DOHH2 (cell line): ENCODE measurements around the gene EXD3.

Source experiments
- H3F3A ChIP-seq: fragments of 200-600 bp; sonication (generic), shearing (Covaris generic); 2 replicates; pipeline ENCODE4 v1.6.0; 2016; ENCODE audit warnings: antibody characterized with exemption, mild to moderate bottlenecking; ENCODE audit not compliant: control insufficient read depth, insufficient read depth
- H3K27ac ChIP-seq: fragments of 200-600 bp; sonication (generic); 2 replicates; pipeline ENCODE4 v1.5.1; 2014; ENCODE audit warnings: low read depth, mild to moderate bottlenecking, low read length, moderate library complexity
- H3K27me3 ChIP-seq: fragments of 200-600 bp; sonication (generic); 2 replicates; pipeline ENCODE4 v1.6.1; 2014; ENCODE audit warnings: mild to moderate bottlenecking, low read length, mixed read lengths; ENCODE audit not compliant: control insufficient read depth
- H3K36me3 ChIP-seq: fragments of 200-600 bp; sonication (generic); 2 replicates; pipeline ENCODE4 v1.6.1; 2014; ENCODE audit warnings: mild to moderate bottlenecking, low read length, moderate library complexity, mixed read lengths; ENCODE audit not compliant: control insufficient read depth
- H3K4me1 ChIP-seq: fragments of 200-600 bp; sonication (generic); 2 replicates; pipeline ENCODE4 v1.6.1; 2014; ENCODE audit warnings: mild to moderate bottlenecking, low read length, mixed read lengths; ENCODE audit not compliant: control insufficient read depth
- H3K4me2 ChIP-seq: fragments of 200-600 bp; sonication (generic); 2 replicates; pipeline ENCODE4 v1.6.0; 2014; ENCODE audit warnings: mild to moderate bottlenecking, low read length, moderate library complexity
- H3K4me3 ChIP-seq: fragments of 200-600 bp; sonication (generic); 2 replicates; pipeline ENCODE4 v1.5.1; 2014; ENCODE audit warnings: mild to moderate bottlenecking, low read length, mixed read lengths
- H3K79me2 ChIP-seq: fragments of 200-600 bp; sonication (generic); 2 replicates; pipeline ENCODE4 v1.6.1; 2014; ENCODE audit warnings: mild to moderate bottlenecking, low read length, mixed read lengths; ENCODE audit not compliant: control insufficient read depth
- H3K9me2 ChIP-seq: fragments of 200-600 bp; sonication (generic); replicated peaks from 2 replicates; pipeline ENCODE4 v1.6.1; 2014; ENCODE audit warnings: mild to moderate bottlenecking, low read length, mixed read lengths; ENCODE audit not compliant: control insufficient read depth
- H3K9me3 ChIP-seq: fragments of 200-600 bp; sonication (generic); 2 replicates; pipeline ENCODE4 v1.6.1; 2014; ENCODE audit warnings: antibody characterized with exemption, low read length, mixed read lengths; ENCODE audit not compliant: control insufficient read depth, insufficient read depth
- H4K20me1 ChIP-seq: fragments of 200-600 bp; sonication (generic); 2 replicates; pipeline ENCODE4 v1.6.0; 2014; ENCODE audit warnings: low read depth, mild to moderate bottlenecking, antibody characterized with exemption, low read length, moderate library complexity; ENCODE audit not compliant: control insufficient read depth, insufficient read depth
- CTCF ChIP-seq: fragments of 200-600 bp; sonication (generic); IDR thresholded peaks from one replicate; pipeline ENCODE4 v1.5.1; 2014; ENCODE audit warnings: antibody characterized with exemption, mild to moderate bottlenecking, low read depth, low read length; ENCODE audit not compliant: poor library complexity, severe bottlenecking
- EZH2phosphoT487 ChIP-seq: fragments of 200-600 bp; sonication (generic); IDR thresholded peaks from 2 replicates; pipeline ENCODE4 v1.6.1; 2017; ENCODE audit warnings: borderline replicate concordance, mild to moderate bottlenecking, antibody characterized with exemption, low read length, moderate library complexity, mixed read lengths

The EXD3 gene

GRCh38 chr9:137435381-137435891 is 12.5 kb upstream of the EXD3 start:
- Histone ChIP-seq H3K4me2 (no peak overlapping the region), H3K36me3 (no peaks in the 10 kb centered on the region; the same call in 1 of the 2 replicates), H3K4me3 (no peak overlapping the region), H3K9me3 (no peaks in the 10 kb centered on the region), H4K20me1 (no peaks in the 10 kb centered on the region), H3K27me3 (no peaks in the 10 kb centered on the region), H3K9me2 (no peaks in the 10 kb centered on the region), H3K4me1 (peaks cover 26% of the 10 kb centered on the region), H3F3A (no peaks in the 10 kb centered on the region; the same call in 1 of the 2 replicates), H3K27ac (no peak overlapping the region), H3K79me2 (no peaks in the 10 kb centered on the region)
- TF ChIP-seq EZH2phosphoT487 (no peak), CTCF (no peak)

- H3K4me1 ChIP-seq = peaks cover 33% of the 10 kb centered on the region
- TF ChIP-seq EZH2phosphoT487 = no peak
- TF ChIP-seq CTCF = no peak
- no peaks in the 10 kb centered on the region for H4K20me1 ChIP-seq
- no peaks in the 10 kb centered on the region for H3K9me3 ChIP-seq
- H3K36me3 ChIP-seq = no peaks in the 10 kb centered on the region; the same call in 1 of the 2 replicates
- H3K4me2 ChIP-seq = no peak overlapping the region
- H3K79me2 ChIP-seq = no peaks in the 10 kb centered on the region
- no peak overlapping the region for H3K27ac ChIP-seq
- no peaks in the 10 kb centered on the region for H3K27me3 ChIP-seq
- no peak overlapping the region for H3K4me3 ChIP-seq
- H3K9me2 ChIP-seq = no peaks in the 10 kb centered on the region
- peaks cover 3% of the 10 kb centered on the region; the same call in 1 of the 2 replicates for H3F3A ChIP-seq
Measured at GRCh38 chr9:137434498-137435380, 11.8 kb upstream of the EXD3 start.

- Histone ChIP-seq H3K4me3 (no peak overlapping the region), H3K36me3 (no peaks in the 10 kb centered on the region; the same call in 1 of the 2 replicates), H3K4me1 (peaks cover 41% of the 10 kb centered on the region), H3F3A (peaks cover 3% of the 10 kb centered on the region; the same call in 1 of the 2 replicates), H3K27ac (no peak overlapping the region), H3K9me2 (no peaks in the 10 kb centered on the region), H3K79me2 (no peaks in the 10 kb centered on the region), H3K9me3 (no peaks in the 10 kb centered on the region), H4K20me1 (no peaks in the 10 kb centered on the region), H3K4me2 (no peak overlapping the region), H3K27me3 (no peaks in the 10 kb centered on the region)
- TF ChIP-seq EZH2phosphoT487 = no peak
Measured at GRCh38 chr9:137433916-137434431, 11.0 kb upstream of the EXD3 start.
